H9 (cell line): ENCODE results near the gene SH3BP1. TPM values are rescaled to one million over a fixed set of nuclear protein-coding genes. Genes with fewer than 3 reads are reported as not detected.
A peak's percentile ranks its signal among the peaks of the same experiment; 100 is the strongest.
"Not testable (repeated sequence)": the region's sequence is repeated elsewhere in the genome, so short reads cannot be mapped to it uniquely, and the experiment has no call there.

Source experiments
- DNase-seq: peaks from one replicate; pipeline ENCODE4 v3.0.0-alpha.2; 2017
- H2AFZ ChIP-seq: one replicate; pipeline ENCODE4 v1.6.1; 2013; ENCODE audit warnings: mild to moderate bottlenecking, low read length, control low read depth, moderate library complexity
- H2AK5ac ChIP-seq: 2 replicates; pipeline ENCODE4 v1.6.1; 2013; ENCODE audit warnings: low read length, control low read depth, mixed read lengths; ENCODE audit not compliant: insufficient read length
- H2BK120ac ChIP-seq: one replicate; pipeline ENCODE4 v1.6.1; 2013; ENCODE audit warnings: low read depth, mild to moderate bottlenecking, low read length, control low read depth, inconsistent platforms; ENCODE audit not compliant: poor library complexity, severe bottlenecking
- H2BK12ac ChIP-seq: 2 replicates; pipeline ENCODE4 v1.6.1; 2013; ENCODE audit warnings: low read length, control low read depth, mixed read lengths, low read depth; ENCODE audit not compliant: insufficient read length
- H2BK15ac ChIP-seq: 2 replicates; pipeline ENCODE4 v1.6.1; 2013; ENCODE audit warnings: low read depth, low read length, control low read depth
- H2BK20ac ChIP-seq: one replicate; pipeline ENCODE4 v1.6.1; 2013; ENCODE audit warnings: low read depth, mild to moderate bottlenecking, low read length, control low read depth, inconsistent platforms; ENCODE audit not compliant: poor library complexity, severe bottlenecking
- H2BK5ac ChIP-seq: 2 replicates; pipeline ENCODE4 v1.6.1; 2013; ENCODE audit warnings: low read length, control low read depth, mixed read lengths; ENCODE audit not compliant: insufficient read length
- H3K14ac ChIP-seq: 2 replicates; pipeline ENCODE4 v1.6.1; 2013; ENCODE audit warnings: low read length, control low read depth; ENCODE audit not compliant: insufficient read depth
- H3K18ac ChIP-seq: 2 replicates; pipeline ENCODE4 v1.6.1; 2013; ENCODE audit warnings: low read depth, mild to moderate bottlenecking, mixed read lengths, low read length, control low read depth; ENCODE audit not compliant: insufficient read length
- H3K23ac ChIP-seq: 2 replicates; pipeline ENCODE4 v1.6.1; 2013; ENCODE audit warnings: low read length, control low read depth, mixed read lengths, low read depth; ENCODE audit not compliant: insufficient read length
- H3K23me2 ChIP-seq: 2 replicates; pipeline ENCODE4 v1.6.1; 2013; ENCODE audit warnings: low read depth, mild to moderate bottlenecking, mixed read lengths, low read length, control low read depth; ENCODE audit not compliant: insufficient read length, poor library complexity, severe bottlenecking
- H3K27ac ChIP-seq: 2 replicates; pipeline ENCODE4 v1.5.1; 2013; ENCODE audit warnings: low read length, control low read depth, mixed read lengths, low read depth; ENCODE audit not compliant: insufficient read length
- H3K27me3 ChIP-seq: 2 replicates; pipeline ENCODE4 v1.6.1; 2013; ENCODE audit warnings: low read length, control low read depth, inconsistent platforms; ENCODE audit not compliant: insufficient read depth
- H3K4ac ChIP-seq: 2 replicates; pipeline ENCODE4 v1.6.1; 2013; ENCODE audit warnings: low read depth, mild to moderate bottlenecking, control low read depth, inconsistent platforms, low read length, moderate library complexity
- H3K4me1 ChIP-seq: 2 replicates; pipeline ENCODE4 v1.6.1; 2013; ENCODE audit warnings: low read length, control low read depth, inconsistent platforms; ENCODE audit not compliant: insufficient read depth
- H3K4me2 ChIP-seq: 2 replicates; pipeline ENCODE4 v1.6.1; 2013; ENCODE audit warnings: low read length, control low read depth, mixed read lengths; ENCODE audit not compliant: insufficient read length, insufficient read depth
- H3K56ac ChIP-seq: 2 replicates; pipeline ENCODE4 v1.6.1; 2013; ENCODE audit warnings: low read depth, mild to moderate bottlenecking, mixed read lengths, low read length, control low read depth; ENCODE audit not compliant: insufficient read length
- H3K79me1 ChIP-seq: 2 replicates; pipeline ENCODE4 v1.6.1; 2013; ENCODE audit warnings: low read depth, mild to moderate bottlenecking, moderate library complexity, low read length, control low read depth, inconsistent platforms; ENCODE audit not compliant: insufficient read depth, poor library complexity, severe bottlenecking
- H3K79me2 ChIP-seq: 2 replicates; pipeline ENCODE4 v1.6.1; 2013; ENCODE audit warnings: low read length, control low read depth, inconsistent platforms; ENCODE audit not compliant: insufficient read depth
- H3K9ac ChIP-seq: 2 replicates; pipeline ENCODE4 v1.6.1; 2013; ENCODE audit warnings: low read length, control low read depth, mixed read lengths; ENCODE audit not compliant: insufficient read length; ENCODE audit errors: extremely low read depth
- H3K9me3 ChIP-seq: one replicate; pipeline ENCODE4 v1.6.1; 2013; ENCODE audit warnings: low read depth, low read length, inconsistent platforms; ENCODE audit not compliant: control insufficient read depth
- H3T11ph ChIP-seq: one replicate; pipeline ENCODE4 v1.6.1; 2013; ENCODE audit warnings: mild to moderate bottlenecking, low read length, control low read depth, inconsistent platforms
- H4K20me1 ChIP-seq: one replicate; pipeline ENCODE4 v1.6.1; 2013; ENCODE audit not compliant: control insufficient read depth, insufficient read length, insufficient read depth
- H4K5ac ChIP-seq: 2 replicates; pipeline ENCODE4 v1.6.1; 2013; ENCODE audit warnings: low read depth, mild to moderate bottlenecking, mixed read lengths, low read length, control low read depth; ENCODE audit not compliant: insufficient read length
- H4K8ac ChIP-seq: replicated peaks from 2 replicates; pipeline ENCODE4 v1.6.1; 2013; ENCODE audit warnings: low read length, control low read depth, mixed read lengths, low read depth; ENCODE audit not compliant: insufficient read length
- H4K91ac ChIP-seq: 2 replicates; pipeline ENCODE4 v1.6.1; 2013; ENCODE audit warnings: low read depth, mild to moderate bottlenecking, moderate library complexity, mixed read lengths, low read length, control low read depth; ENCODE audit not compliant: insufficient read length
- H3K27ac Mint-ChIP-seq, 3 experiments: 2 replicates in 2 of 3; 3 replicates in 1 of 3; pipeline ENCODE4 v1.8.0; 2020 to 2021; ENCODE audit warnings: mixed read lengths in 3 of 3, mild to moderate bottlenecking in 1 of 3, moderate library complexity in 1 of 3
- H3K27me3 Mint-ChIP-seq: 2 replicates; pipeline ENCODE4 v1.8.0; 2021; ENCODE audit warnings: low read depth, mild to moderate bottlenecking, moderate library complexity, mixed read lengths
- H3K36me3 Mint-ChIP-seq, 3 experiments: 2 replicates in 2 of 3; 3 replicates in 1 of 3; pipeline ENCODE4 v1.8.0; 2020 to 2021; ENCODE audit warnings: low read depth in 3 of 3, mixed read lengths in 3 of 3; ENCODE audit not compliant: insufficient read depth in 1 of 3
- H3K4me1 Mint-ChIP-seq, 2 experiments: 2 replicates each; pipeline ENCODE4 v1.8.0; 2020; ENCODE audit warnings: mixed read lengths in 2 of 2
- H3K4me3 Mint-ChIP-seq, 2 experiments: 2 replicates in 1 of 2; 3 replicates in 1 of 2; pipeline ENCODE4 v1.8.0; 2020 to 2021; ENCODE audit warnings: mild to moderate bottlenecking in 2 of 2, mixed read lengths in 2 of 2, moderate library complexity in 1 of 2
- H3K9me3 Mint-ChIP-seq, 2 experiments: 2 replicates in 1 of 2; 3 replicates in 1 of 2; pipeline ENCODE4 v1.8.0; 2020; ENCODE audit warnings: mild to moderate bottlenecking in 2 of 2, mixed read lengths in 2 of 2, moderate library complexity in 1 of 2
- WGBS: extraction: QIAGEN DNeasy Blood & Tissue Kit; methylation state at CpG from one replicate; pipeline ENCODE4 v1.1.7; 2013; ENCODE audit warnings: missing lambda C conversion rate, low lambda C conversion rate, mixed read lengths; ENCODE audit not compliant: insufficient read length; ENCODE audit errors: extremely low coverage; 5-methylcytosine and 5-hydroxymethylcytosine counted together
- long read RNA-seq: library from polyadenylated mRNA; unstranded; transcript quantifications from one replicate; pipeline ENCODE4 v2.0.0, GENCODE V29; 2020
- total RNA-seq: library from RNA; stranded (reverse); gene quantifications from 2 replicates; pipeline ENCODE4 v1.2.1, GENCODE V29; 2021
- TF ChIP-seq, protein P1 (sequence below): fragments of 200-600 bp; sonication (generic); conservative IDR thresholded peaks from 3 replicates; pipeline ENCODE4 v1.8.0; 2021; ENCODE audit warnings: antibody characterized with exemption, mild to moderate bottlenecking

SH3BP1 gene, protein sequence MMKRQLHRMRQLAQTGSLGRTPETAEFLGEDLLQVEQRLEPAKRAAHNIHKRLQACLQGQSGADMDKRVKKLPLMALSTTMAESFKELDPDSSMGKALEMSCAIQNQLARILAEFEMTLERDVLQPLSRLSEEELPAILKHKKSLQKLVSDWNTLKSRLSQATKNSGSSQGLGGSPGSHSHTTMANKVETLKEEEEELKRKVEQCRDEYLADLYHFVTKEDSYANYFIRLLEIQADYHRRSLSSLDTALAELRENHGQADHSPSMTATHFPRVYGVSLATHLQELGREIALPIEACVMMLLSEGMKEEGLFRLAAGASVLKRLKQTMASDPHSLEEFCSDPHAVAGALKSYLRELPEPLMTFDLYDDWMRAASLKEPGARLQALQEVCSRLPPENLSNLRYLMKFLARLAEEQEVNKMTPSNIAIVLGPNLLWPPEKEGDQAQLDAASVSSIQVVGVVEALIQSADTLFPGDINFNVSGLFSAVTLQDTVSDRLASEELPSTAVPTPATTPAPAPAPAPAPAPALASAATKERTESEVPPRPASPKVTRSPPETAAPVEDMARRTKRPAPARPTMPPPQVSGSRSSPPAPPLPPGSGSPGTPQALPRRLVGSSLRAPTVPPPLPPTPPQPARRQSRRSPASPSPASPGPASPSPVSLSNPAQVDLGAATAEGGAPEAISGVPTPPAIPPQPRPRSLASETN
- 33.6 and 35.1 TPM in 2 replicates for total RNA-seq
- long read RNA-seq, partial matches to known transcripts: 6 of 22 reads
- long read RNA-seq, other reads (novel, unspliced or antisense): 16 of 22 reads

DNA sequence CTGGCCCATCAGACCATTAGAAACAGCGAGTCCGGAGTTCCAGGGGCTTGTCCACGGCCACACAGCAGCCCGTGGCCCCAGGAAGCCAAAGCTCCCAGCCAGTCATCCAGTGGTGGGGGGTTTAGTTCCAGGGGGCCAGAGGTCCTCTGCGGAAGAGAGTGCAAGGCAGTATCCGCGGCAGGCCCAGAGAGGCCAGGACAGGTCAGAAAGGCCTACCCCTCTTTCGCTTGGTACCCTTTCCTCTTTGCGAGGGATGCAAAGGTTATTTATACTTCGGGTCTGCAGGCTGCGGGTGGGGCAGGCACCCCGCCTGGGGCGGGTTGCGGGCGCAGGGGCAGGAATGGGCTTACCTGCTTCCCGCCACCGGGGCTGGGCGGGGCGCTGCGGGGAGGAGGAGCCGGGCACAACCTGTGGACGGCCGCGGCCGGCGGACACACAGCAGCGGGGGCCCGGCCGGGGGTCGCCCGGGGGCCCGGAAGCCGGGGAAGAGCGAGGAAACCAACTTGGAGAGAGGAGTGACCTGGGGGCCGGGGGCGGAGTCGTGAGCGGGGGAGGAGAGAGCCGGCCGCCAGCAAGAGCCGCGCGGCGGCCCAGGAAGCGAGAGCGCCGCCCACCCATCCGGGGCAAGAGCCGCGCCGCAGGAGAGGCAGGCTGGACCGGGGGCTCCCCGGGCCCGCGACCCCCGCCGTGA lies at the start of gene SH3BP1:
TSS of gene SH3BP1 (plus strand) at position 600 of the 691 bp plus-strand sequence. CDS start 119 bp downstream, outside the sequence.
- peak within 1 kb of the TSS; percentile 18 for H3K9ac ChIP-seq
- no peak within 1 kb of the TSS for H2BK15ac ChIP-seq
- no peak within 1 kb of the TSS for H2BK20ac ChIP-seq
- Mint-ChIP-seq H3K4me1 (peaks cover 27 to 32% of the 10 kb centered on the region in 2 experiments), H3K27me3 (no peaks in the 10 kb centered on the region; the same call in 1 of the 2 replicates), H3K36me3 (peaks cover 5 to 19% (median 13%) of the 10 kb centered on the region in 3 experiments), H3K4me3 (peak within 1 kb of the TSS; percentile 76 to 91), H3K9me3 (no peaks in the 10 kb centered on the region), H3K27ac (peak within 1 kb of the TSS in 1 of 3 experiments; percentile 70; a peak in 3 of 7 replicates)
- H3K9me3 ChIP-seq: no peaks in the 10 kb centered on the region
- peaks cover 8% of the 10 kb centered on the region for H3K23me2 ChIP-seq
- no peaks in the 10 kb centered on the region for H4K20me1 ChIP-seq
- H3T11ph ChIP-seq: no peak within 1 kb of the TSS
- H3K23ac ChIP-seq: no peak within 1 kb of the TSS
- no peak within 1 kb of the TSS for H3K4ac ChIP-seq
- peak within 1 kb of the TSS; percentile 64 for H3K14ac ChIP-seq
- no peak within 1 kb of the TSS for H2BK120ac ChIP-seq
- H2AFZ ChIP-seq: no peak within 1 kb of the TSS
- no peak within 1 kb of the TSS for H4K91ac ChIP-seq
- H4K8ac ChIP-seq: no peak within 1 kb of the TSS
- H3K56ac ChIP-seq: no peak within 1 kb of the TSS
- no peak within 1 kb of the TSS for H2BK12ac ChIP-seq
- no peaks in the 10 kb centered on the region for H3K79me1 ChIP-seq
- no peak within 1 kb of the TSS for H3K27ac ChIP-seq
- TF ChIP-seq, protein P1, sequence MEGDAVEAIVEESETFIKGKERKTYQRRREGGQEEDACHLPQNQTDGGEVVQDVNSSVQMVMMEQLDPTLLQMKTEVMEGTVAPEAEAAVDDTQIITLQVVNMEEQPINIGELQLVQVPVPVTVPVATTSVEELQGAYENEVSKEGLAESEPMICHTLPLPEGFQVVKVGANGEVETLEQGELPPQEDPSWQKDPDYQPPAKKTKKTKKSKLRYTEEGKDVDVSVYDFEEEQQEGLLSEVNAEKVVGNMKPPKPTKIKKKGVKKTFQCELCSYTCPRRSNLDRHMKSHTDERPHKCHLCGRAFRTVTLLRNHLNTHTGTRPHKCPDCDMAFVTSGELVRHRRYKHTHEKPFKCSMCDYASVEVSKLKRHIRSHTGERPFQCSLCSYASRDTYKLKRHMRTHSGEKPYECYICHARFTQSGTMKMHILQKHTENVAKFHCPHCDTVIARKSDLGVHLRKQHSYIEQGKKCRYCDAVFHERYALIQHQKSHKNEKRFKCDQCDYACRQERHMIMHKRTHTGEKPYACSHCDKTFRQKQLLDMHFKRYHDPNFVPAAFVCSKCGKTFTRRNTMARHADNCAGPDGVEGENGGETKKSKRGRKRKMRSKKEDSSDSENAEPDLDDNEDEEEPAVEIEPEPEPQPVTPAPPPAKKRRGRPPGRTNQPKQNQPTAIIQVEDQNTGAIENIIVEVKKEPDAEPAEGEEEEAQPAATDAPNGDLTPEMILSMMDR: no peak
- peaks cover 4% of the 10 kb centered on the region; the same call in 1 of the 2 replicates for H3K4me1 ChIP-seq
- no peaks in the 10 kb centered on the region for H3K27me3 ChIP-seq
- H3K4me2 ChIP-seq: peak within 1 kb of the TSS; percentile 82
- no CpG with 5 or more reads among the region's 57 CpGs for WGBS
- H2AK5ac ChIP-seq: no peak within 1 kb of the TSS
- no peaks in the 10 kb centered on the region for H3K79me2 ChIP-seq
- H4K5ac ChIP-seq: no peak within 1 kb of the TSS
- H2BK5ac ChIP-seq: no peak within 1 kb of the TSS
- H3K18ac ChIP-seq: no peak within 1 kb of the TSS
- DNase-seq: peak; percentile 88

DNA sequence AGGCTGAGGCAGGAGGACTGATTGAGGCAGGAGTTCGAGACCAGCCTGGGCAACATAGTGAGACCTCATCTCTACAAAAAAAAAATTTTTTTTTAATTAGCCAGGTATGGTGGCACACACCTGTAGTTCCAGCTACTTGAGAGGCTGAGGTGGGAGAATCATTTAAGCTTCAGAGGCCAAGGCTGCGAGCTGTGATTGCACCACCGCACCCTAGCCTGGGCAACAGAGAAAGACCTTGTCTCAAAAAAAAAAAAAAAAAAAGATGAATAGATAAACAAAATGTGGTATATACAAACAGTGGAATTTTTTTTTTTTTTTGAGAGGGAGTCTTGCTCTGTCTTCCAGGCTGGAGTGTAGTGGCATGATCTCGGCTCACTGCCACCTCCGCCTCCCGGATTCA lies 48.4 kb upstream of the SH3BP1 start:
- not testable (repeated sequence) for H2BK12ac ChIP-seq, H4K20me1 ChIP-seq, H3K9ac ChIP-seq, H2BK20ac ChIP-seq, H3K4me2 ChIP-seq, H3K27me3 ChIP-seq, DNase-seq, H3K14ac ChIP-seq, H4K8ac ChIP-seq, H4K5ac ChIP-seq, H3K27ac ChIP-seq, H3T11ph ChIP-seq, H3K27ac Mint-ChIP-seq, H2BK15ac ChIP-seq, H3K56ac ChIP-seq, H2AK5ac ChIP-seq, H3K18ac ChIP-seq, H3K4me3 Mint-ChIP-seq, H3K36me3 Mint-ChIP-seq, H4K91ac ChIP-seq, H3K23ac ChIP-seq, H3K4me1 ChIP-seq, H3K9me3 Mint-ChIP-seq, H3K23me2 ChIP-seq, H3K79me2 ChIP-seq, H2BK5ac ChIP-seq, H3K9me3 ChIP-seq, H3K79me1 ChIP-seq, H2AFZ ChIP-seq, H2BK120ac ChIP-seq, H3K4ac ChIP-seq
- Mint-ChIP-seq H3K27me3 (peaks cover 13% of the 10 kb centered on the region), H3K4me1 (peaks cover 6 to 20% of the 10 kb centered on the region in 2 experiments)
- no CpG with 5 or more reads among the region's 6 CpGs for WGBS
